Epithelial cell of prostate (primary cell): ENCODE measurements around the gene CEP41.

Source experiments
- DNase-seq: peaks from one replicate; pipeline ENCODE4 v3.0.0-alpha.2; 2011; ENCODE audit warnings: low read depth, low spot score
- H3K27ac ChIP-seq: fragments of 450-650 bp; 2 replicates; pipeline ENCODE4 v1.5.1; 2017; ENCODE audit warnings: mild to moderate bottlenecking

The CEP41 gene

GRCh38 chr7:130394421-130395195, 46.2 kb downstream of the CEP41 start:
- no peak overlapping the region for H3K27ac ChIP-seq
- no peak for DNase-seq

- no peak for DNase-seq
- H3K27ac ChIP-seq: no peak overlapping the region
Observed at GRCh38 chr7:130393841-130394411, 46.9 kb downstream of the CEP41 start.

GRCh38 chr7:130393101-130393561, 47.7 kb downstream of the CEP41 start:
- no peak for DNase-seq
- H3K27ac ChIP-seq: no peak overlapping the region

GRCh38 chr7:130390486-130390885, 50.3 kb downstream of the CEP41 start:
- no peak for DNase-seq
- H3K27ac ChIP-seq: no peak overlapping the region

- no peak overlapping the region for H3K27ac ChIP-seq
- DNase-seq: no peak
Observed at GRCh38 chr7:130388671-130389070, 52.1 kb downstream of the CEP41 start.

DNA sequence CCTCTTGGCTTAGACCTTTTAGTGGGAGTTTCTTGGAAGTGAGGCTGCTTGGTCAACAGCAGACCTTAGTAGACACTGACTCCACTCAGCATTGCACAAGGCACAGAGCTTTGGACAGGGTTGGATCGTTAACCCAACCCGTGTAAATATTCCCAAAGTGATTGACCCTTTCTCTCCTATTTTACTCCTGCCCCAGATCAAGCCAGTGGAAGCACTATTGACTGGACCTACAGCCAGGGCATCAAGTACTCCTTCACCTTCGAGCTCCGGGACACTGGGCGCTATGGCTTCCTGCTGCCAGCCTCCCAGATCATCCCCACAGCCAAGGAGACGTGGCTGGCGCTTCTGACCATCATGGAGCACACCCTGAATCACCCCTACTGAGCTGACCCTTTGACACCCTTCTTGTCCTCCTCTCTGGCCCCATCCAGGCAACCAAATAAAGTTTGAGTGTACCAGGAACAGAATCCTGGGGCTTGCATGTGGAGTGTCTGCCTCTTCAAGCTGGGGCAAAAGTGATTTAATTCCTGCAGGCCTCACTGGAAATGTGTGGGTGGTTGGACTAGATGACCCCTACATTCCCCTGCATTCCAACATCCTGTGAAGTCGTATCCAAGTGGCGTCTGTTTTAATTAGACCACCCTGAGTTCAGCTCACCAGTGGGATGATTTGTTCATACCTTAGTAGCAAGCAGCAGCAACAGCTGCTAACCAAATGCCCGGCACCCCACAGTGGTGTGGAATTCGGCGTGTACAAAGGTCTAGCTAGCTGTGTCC, 53.0 kb downstream of the CEP41 start:
- H3K27ac ChIP-seq: no peak overlapping the region
- DNase-seq: no peak

DNA sequence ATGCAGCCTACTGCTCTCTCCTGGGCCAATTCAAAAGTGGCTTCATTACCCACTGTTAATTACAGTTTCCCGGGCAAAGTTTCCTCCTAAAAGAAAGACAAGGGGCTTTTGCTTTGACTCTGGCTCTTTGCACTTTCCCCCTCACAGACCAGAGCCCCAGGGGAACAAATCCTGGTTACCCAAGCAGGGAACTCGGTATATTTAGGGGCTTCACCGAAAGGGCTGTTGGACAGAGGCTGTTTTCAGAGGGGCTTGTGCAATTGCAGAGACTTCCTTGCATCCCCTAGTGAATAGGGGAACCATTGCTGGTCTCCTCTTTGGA, 53.5 kb downstream of the CEP41 start:
- H3K27ac ChIP-seq: no peak overlapping the region
- DNase-seq: no peak

GRCh38 chr7:130386876-130387275, 53.9 kb downstream of the CEP41 start:
- DNase-seq: no peak

DNA sequence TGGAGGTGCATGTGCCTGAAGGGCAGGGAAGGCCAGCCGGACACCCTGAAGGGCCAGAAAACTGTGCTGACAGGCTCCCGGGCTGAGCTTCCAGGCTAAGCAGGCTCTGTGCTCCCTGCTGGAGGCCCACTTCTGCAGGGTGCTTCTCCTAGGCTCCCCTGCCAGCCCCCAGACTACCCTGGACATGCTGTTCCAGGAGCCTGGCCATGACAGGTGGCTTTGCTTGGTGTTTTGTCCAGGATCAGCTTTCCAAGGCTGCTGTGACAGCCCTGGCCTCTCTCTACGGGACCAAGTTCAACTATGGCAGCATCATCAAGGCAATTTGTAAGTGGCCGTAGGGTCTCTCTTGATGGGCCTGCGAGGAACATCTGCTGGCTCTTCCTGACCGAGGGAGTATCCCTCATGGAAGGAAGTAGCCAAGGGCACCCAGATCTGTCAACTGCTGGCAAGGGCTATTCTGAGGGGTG, 55.2 kb downstream of the CEP41 start:
- DNase-seq: no peak
- H3K27ac ChIP-seq: no peak overlapping the region

More at GRCh38 chr7:130386876-130387275, 53.9 kb downstream of the CEP41 start:
- no peak overlapping the region for H3K27ac ChIP-seq

DNA sequence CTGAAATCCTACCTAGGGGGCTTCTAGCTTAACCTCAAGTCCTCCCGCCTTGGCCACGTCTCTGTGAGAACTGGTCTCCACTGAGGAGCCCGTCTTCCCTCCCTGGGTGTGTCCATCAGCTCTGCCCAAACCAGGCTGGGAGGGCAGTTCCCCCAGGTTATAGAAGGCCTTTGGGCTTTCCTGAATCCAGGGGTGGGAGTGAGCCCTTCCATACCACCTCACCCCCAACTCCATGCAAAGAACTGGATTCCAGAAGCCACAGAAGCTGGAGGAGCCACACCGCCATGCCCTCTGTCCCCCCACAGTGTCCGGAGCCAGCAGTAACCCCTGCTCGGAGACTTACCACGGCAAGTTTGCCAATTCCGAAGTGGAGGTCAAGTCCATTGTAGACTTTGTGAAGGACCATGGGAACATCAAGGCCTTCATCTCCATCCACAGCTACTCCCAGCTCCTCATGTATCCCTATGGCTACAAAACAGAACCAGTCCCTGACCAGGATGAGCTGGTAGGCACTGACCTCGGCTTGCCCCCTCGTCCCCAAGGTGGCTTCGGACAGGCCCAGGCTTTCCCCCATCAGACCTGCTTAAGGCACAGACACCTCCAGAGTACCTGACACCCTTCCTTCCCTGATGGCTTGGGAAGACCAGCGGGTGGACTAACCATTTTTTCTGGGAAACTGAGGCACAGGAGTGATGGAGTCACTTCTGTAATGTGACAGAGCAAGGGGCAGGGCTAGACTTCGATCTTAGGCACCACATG, 55.8 kb downstream of the CEP41 start:
- DNase-seq: no peak
- no peak overlapping the region for H3K27ac ChIP-seq

DNA sequence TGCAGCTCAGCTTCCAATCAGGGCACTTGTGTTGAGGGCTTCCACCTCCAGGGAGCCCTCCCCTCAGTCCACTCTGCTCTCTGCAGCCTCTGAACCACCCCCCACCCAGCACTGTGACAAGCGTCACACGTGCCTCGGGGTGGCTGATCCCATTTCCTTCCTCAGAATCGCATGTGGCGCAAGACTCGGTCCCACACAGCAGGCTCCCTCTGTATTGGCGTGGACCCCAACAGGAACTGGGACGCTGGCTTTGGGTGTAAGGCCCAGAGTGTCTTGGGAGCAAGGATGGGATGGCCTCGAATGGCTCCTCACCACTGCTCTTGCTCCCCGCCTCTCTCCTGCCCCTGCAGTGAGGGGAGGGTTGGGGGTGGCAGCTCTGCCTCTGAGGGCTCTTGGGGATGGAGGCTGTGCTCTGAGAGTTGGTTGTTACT, 56.4 kb downstream of the CEP41 start:
- H3K27ac ChIP-seq: no peak overlapping the region
- DNase-seq: no peak

DNA sequence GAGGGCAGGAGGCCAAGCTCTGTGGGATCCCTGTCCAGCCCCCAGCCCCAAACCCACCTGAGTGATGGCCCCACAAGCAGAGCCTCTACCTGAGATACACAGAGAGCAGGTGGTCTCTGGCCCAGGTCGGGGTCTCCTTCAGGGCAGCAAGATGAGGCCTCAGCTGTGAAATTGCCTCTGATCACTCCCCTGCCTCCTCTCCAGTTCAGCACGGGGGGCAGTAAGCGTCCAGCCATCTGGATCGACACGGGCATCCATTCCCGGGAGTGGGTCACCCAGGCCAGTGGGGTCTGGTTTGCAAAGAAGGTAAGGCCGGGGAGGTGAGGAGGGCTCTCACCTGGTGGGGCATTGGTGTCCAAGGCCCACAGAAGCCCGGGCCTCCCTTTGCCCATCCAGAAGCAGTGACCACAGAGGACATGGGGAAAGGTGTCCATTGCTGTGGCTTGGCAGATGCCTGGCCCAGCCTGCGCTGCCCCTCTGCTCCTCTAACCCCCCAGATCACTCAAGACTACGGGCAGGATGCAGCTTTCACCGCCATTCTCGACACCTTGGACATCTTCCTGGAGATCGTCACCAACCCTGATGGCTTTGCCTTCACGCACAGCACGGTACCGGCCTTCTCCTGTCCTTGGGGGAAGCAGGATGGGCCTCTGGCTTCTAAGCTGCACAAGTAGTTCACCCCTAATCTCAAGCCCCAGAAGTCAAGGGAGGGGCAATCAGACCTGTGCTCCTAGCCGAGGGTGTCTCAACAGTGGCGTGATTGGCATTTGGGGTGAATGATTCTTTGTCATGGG, 57.4 kb downstream of the CEP41 start:
- DNase-seq: no peak
- no peak overlapping the region for H3K27ac ChIP-seq

- no peak for DNase-seq
- H3K27ac ChIP-seq: no peak overlapping the region
Observed at GRCh38 chr7:130381468-130382312, 59.1 kb downstream of the CEP41 start.

- H3K27ac ChIP-seq: no peak overlapping the region
- no peak for DNase-seq
Observed at GRCh38 chr7:130380861-130381455, 59.9 kb downstream of the CEP41 start.

GRCh38 chr7:130379921-130380860, 60.6 kb downstream of the CEP41 start, which contains the start of gene CPA1:
CPA1 (plus strand) TSS chr7:130380494; CDS start chr7:130380521, 27 bp downstream.
- no peak for DNase-seq
- no peak within 1 kb of the TSS for H3K27ac ChIP-seq

- no peak for DNase-seq
- H3K27ac ChIP-seq: no peak overlapping the region
Observed at GRCh38 chr7:130379532-130379920, 61.3 kb downstream of the CEP41 start.

- no peak overlapping the region for H3K27ac ChIP-seq
- DNase-seq: no peak
Observed at GRCh38 chr7:130379019-130379418, 61.8 kb downstream of the CEP41 start.
